ENCODE results near the gene SEMA3F.
A peak's percentile ranks its signal among the peaks of the same experiment; 100 is the strongest.

SEMA3F gene

GRCh38 chr3:50136714-50137405, 18.3 kb upstream of the SEMA3F start:
- DNase-seq: no peak
- no peak for ATAC-seq (ENCODE audit: insufficient read depth, low read depth)
- Histone ChIP-seq H2AFZ (ENCODE audit: low read depth, low read length) (no peak overlapping the region), H3K36me3 (ENCODE audit: insufficient read depth, low read length) (no peaks in the 10 kb centered on the region), H4K20me1 (ENCODE audit: insufficient read depth, low read length) (peaks cover 7% of the 10 kb centered on the region), H3K4me1 (ENCODE audit: insufficient read depth, low read length) (peaks cover 14% of the 10 kb centered on the region), H3K27ac (ENCODE audit: low read length) (no peak overlapping the region), H3K4me2 (ENCODE audit: insufficient read depth, low read length) (no peak overlapping the region), H3K79me2 (ENCODE audit: insufficient read depth, low read length) (no peaks in the 10 kb centered on the region), H3K9me3 (ENCODE audit: insufficient read depth, low read length, severe bottlenecking) (no peaks in the 10 kb centered on the region), H3K27me3 (ENCODE audit: insufficient read depth, low read length, poor library complexity) (no peaks in the 10 kb centered on the region), H3K9ac (ENCODE audit: low read depth, low read length) (no peak overlapping the region), H3K4me3 (ENCODE audit: low read depth in 1 of 2, low read length in 2 of 2) (no peak overlapping the region)
- TF ChIP-seq CTCF (IDR thresholded peaks at IDR 0.05; ENCODE audit: borderline replicate concordance, extremely low read depth, low read length, poor library complexity, severe bottlenecking) (no peak), EZH2 (IDR thresholded peaks at IDR 0.05; ENCODE audit: borderline replicate concordance, low read depth, low read length, severe bottlenecking) (no peak)

GRCh38 chr3:50137531-50137930, 17.6 kb upstream of the SEMA3F start:
- Histone ChIP-seq H3K27me3 (ENCODE audit: insufficient read depth, low read length, poor library complexity) (no peaks in the 10 kb centered on the region), H3K9ac (ENCODE audit: low read depth, low read length) (no peak overlapping the region), H3K27ac (ENCODE audit: low read length) (no peak overlapping the region), H3K4me2 (ENCODE audit: insufficient read depth, low read length) (no peak overlapping the region), H2AFZ (ENCODE audit: low read depth, low read length) (no peak overlapping the region), H3K4me1 (ENCODE audit: insufficient read depth, low read length) (peaks cover 14% of the 10 kb centered on the region), H3K36me3 (ENCODE audit: insufficient read depth, low read length) (no peaks in the 10 kb centered on the region), H4K20me1 (ENCODE audit: insufficient read depth, low read length) (peaks cover 7% of the 10 kb centered on the region), H3K9me3 (ENCODE audit: insufficient read depth, low read length, severe bottlenecking) (no peaks in the 10 kb centered on the region), H3K4me3 (ENCODE audit: low read depth in 1 of 2, low read length in 2 of 2) (no peak overlapping the region), H3K79me2 (ENCODE audit: insufficient read depth, low read length) (no peaks in the 10 kb centered on the region)
- TF ChIP-seq EZH2 (IDR thresholded peaks at IDR 0.05; ENCODE audit: borderline replicate concordance, low read depth, low read length, severe bottlenecking) (no peak), CTCF (IDR thresholded peaks at IDR 0.05; ENCODE audit: borderline replicate concordance, extremely low read depth, low read length, poor library complexity, severe bottlenecking) (no peak)
- ATAC-seq (ENCODE audit: insufficient read depth, low read depth) (no peak), DNase-seq (no peak)

DNA sequence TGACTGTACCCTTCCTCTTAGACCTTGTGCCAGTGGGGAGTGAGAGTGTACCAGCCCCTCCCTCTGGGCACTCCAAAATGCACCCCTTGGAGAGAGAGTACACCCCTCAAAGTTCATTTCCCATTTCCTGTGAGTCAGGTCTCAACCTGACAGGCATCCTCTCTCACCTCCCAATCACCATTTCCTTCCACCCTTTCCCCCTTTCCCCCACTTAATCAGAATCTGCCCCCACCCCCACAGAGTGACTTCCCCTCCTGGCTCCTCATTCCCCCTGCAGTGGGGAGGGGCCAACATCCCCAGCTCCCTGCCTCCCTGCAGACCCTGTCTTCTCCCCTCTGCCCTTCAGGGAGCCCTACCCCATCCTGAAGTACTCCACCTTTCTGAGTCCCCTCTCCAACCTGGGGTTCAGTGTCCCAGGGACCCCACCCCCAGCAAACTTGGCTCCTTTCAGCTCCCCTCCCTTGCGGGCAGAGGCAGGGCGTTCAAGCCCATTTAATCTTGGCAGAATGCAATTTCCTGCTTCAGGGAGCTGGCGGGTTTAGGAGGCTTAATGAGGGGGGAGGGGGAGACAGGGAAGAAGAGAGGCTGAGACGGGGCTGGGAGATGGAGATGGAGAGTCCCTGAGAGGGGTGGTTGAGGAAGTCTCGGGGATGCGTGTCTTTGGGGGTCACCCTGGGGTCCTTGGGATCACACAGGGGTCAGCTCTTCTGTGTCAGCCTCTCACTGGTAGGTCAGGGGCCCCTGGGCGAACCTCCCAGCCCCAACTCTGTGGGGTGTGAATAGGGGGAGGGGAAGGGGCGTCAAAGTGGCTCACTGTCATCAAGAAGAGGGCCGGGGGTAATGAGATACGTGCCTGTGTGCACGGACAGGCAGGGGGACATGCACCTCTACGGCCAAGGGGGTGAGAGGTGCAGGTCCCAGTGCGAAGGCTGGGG, 16.6 kb upstream of the SEMA3F start:
- peaks cover 7% of the 10 kb centered on the region for H4K20me1 ChIP-seq (ENCODE audit: insufficient read depth, low read length)
- no peaks in the 10 kb centered on the region for H3K36me3 ChIP-seq (ENCODE audit: insufficient read depth, low read length)
- no peak overlapping the region for H3K9ac ChIP-seq (ENCODE audit: low read depth, low read length)
- H3K27me3 ChIP-seq (ENCODE audit: insufficient read depth, low read length, poor library complexity): no peaks in the 10 kb centered on the region
- H3K4me3 ChIP-seq (ENCODE audit: low read depth in 1 of 2, low read length in 2 of 2): no peak overlapping the region
- no peaks in the 10 kb centered on the region for H3K79me2 ChIP-seq (ENCODE audit: insufficient read depth, low read length)
- no peaks in the 10 kb centered on the region for H3K9me3 ChIP-seq (ENCODE audit: insufficient read depth, low read length, severe bottlenecking)
- peak; percentile 27 for DNase-seq
- no peak overlapping the region for H2AFZ ChIP-seq (ENCODE audit: low read depth, low read length)
- no peak overlapping the region for H3K27ac ChIP-seq (ENCODE audit: low read length)
- H3K4me1 ChIP-seq (ENCODE audit: insufficient read depth, low read length): peaks cover 14% of the 10 kb centered on the region
- peak overlapping the region; percentile 31; the same call in 1 of the 2 replicates for H3K4me2 ChIP-seq (ENCODE audit: insufficient read depth, low read length)
- peak; percentile 56 for ATAC-seq (ENCODE audit: insufficient read depth, low read depth)
- TF ChIP-seq CTCF (IDR thresholded peaks at IDR 0.05; ENCODE audit: borderline replicate concordance, extremely low read depth, low read length, poor library complexity, severe bottlenecking): no peak
- no peak for TF ChIP-seq EZH2 (IDR thresholded peaks at IDR 0.05; ENCODE audit: borderline replicate concordance, low read depth, low read length, severe bottlenecking)

Data from DND-41 (cell line).